Prostate gland (tissue), 2 donors: Measurements from ENCODE around the gene C9orf43.

Source experiments
- POLR2A ChIP-seq: fragments of 450-650 bp; IDR thresholded peaks from one replicate; pipeline ENCODE4 v1.6.1; 2016; ENCODE audit warnings: antibody characterized with exemption, mild to moderate bottlenecking
- TF ChIP-seq, protein P1 (sequence below), 4 experiments: fragments of 200-600 bp in 2 of 4; fragments of 450-650 bp in 2 of 4; sonication (generic) in 2 of 4; IDR thresholded peaks; 1 replicate in 3 of 4; 2 replicates in 1 of 4; pipeline ENCODE4 v1.5.1; 2016 to 2019; ENCODE audit warnings: antibody characterized with exemption in 4 of 4, mild to moderate bottlenecking in 2 of 4, moderate library complexity in 2 of 4

DNA sequence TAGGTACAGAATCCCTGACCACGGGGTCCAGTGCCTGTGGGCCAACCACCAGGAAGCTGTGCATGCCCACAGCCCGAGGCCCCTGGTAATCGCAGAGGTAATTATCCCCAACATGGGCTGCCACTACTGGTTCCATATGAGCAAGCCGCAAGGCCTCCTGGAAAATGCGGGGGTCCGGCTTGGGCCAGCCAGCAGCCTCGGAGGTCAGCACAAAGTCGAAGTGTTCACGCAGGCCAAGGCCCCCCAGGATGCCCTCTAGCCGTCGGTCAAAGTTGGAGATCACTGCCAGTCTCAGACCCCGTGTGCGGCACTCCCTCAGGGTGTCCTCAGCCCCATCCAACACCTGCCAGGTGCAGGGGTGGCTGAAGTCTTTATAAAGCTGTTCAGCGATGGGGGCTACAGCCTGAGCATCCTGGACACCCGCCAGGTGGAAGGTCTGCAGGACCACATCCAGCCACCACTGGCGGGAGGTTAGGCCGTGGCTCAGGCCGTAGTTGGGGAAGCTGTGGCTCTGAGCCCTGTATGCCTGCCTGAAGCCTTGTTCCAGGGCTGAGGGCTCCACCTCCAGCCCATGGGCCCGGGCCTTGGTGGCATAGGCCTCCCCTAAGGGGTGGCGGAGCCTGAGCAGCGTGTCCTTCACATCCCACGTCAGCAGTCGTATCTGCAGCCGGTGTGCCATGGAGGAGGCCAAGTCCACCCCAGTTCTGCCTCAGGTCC lies 36.7 kb upstream of the C9orf43 start:
- no peak for TF ChIP-seq POLR2A
- TF ChIP-seq, protein P1, sequence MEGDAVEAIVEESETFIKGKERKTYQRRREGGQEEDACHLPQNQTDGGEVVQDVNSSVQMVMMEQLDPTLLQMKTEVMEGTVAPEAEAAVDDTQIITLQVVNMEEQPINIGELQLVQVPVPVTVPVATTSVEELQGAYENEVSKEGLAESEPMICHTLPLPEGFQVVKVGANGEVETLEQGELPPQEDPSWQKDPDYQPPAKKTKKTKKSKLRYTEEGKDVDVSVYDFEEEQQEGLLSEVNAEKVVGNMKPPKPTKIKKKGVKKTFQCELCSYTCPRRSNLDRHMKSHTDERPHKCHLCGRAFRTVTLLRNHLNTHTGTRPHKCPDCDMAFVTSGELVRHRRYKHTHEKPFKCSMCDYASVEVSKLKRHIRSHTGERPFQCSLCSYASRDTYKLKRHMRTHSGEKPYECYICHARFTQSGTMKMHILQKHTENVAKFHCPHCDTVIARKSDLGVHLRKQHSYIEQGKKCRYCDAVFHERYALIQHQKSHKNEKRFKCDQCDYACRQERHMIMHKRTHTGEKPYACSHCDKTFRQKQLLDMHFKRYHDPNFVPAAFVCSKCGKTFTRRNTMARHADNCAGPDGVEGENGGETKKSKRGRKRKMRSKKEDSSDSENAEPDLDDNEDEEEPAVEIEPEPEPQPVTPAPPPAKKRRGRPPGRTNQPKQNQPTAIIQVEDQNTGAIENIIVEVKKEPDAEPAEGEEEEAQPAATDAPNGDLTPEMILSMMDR (IDR thresholded peaks at IDR 0.05) = no peak
